Measurements from ENCODE around the gene OLIG3. TPM values are rescaled to one million over a fixed set of nuclear protein-coding genes. Genes with fewer than 3 reads are reported as not detected.

The OLIG3 gene
- polyA plus RNA-seq, 1 of the 3 experiments (the other 2 are of a cell fraction) = not detected

GRCh38 chr6:137489046-137490005, 4.9 kb downstream of the OLIG3 start:
- WGBS (ENCODE audit: low lambda C conversion rate) = 33% methylated on average over 29 of the region's 47 CpGs
- CTCF ChIA-PET = interaction anchor here (1.1 to 1.5 kb wide), 2 partner anchors 14 to 147 kb away, joined by 3 to 4 read pairs; no protein-coding TSS in a partner anchor

More at GRCh38 chr6:137489046-137490005, 4.9 kb downstream of the OLIG3 start:
- POLR2A ChIA-PET = no interaction called here
- peak; percentile 42 for DNase-seq
- peaks cover 53% of the 10 kb centered on the region; the same call in 1 of the 2 replicates for H3K27me3 ChIP-seq (ENCODE audit: insufficient read depth)
- H3K36me3 ChIP-seq (replicated peaks in 1 of 2; ENCODE audit: control insufficient read depth in 1 of 2, insufficient read depth in 2 of 2, low read length in 1 of 2) = no peaks in the 10 kb centered on the region
- TF ChIP-seq RFX5 (IDR thresholded peaks at IDR 0.05; ENCODE audit: low read length) (no peak), ZBTB33 (IDR thresholded peaks at IDR 0.05; ENCODE audit: borderline replicate concordance, low read depth) (no peak), SIN3A (IDR thresholded peaks at IDR 0.05; ENCODE audit: borderline replicate concordance, low read depth, low read length) (no peak), TCF12 (IDR thresholded peaks at IDR 0.05) (no peak), GATA2 (CRISPR knock-in tag; IDR thresholded peaks at IDR 0.05) (no peak), RAD21 (IDR thresholded peaks at IDR 0.05; ENCODE audit: low read length) (no peak), JUND (IDR thresholded peaks at IDR 0.05) (no peak), TEAD4 (IDR thresholded peaks at IDR 0.05; ENCODE audit: borderline replicate concordance, insufficient read depth) (no peak), RCOR1 (IDR thresholded peaks at IDR 0.05; ENCODE audit: low read length) (no peak), ELF1 (IDR thresholded peaks at IDR 0.05) (no peak), MAX (IDR thresholded peaks at IDR 0.05; ENCODE audit: low read depth) (no peak), PBX3 (IDR thresholded peaks at IDR 0.05) (no peak), FOSL2 (IDR thresholded peaks at IDR 0.05; ENCODE audit: borderline replicate concordance, low read depth) (no peak), CHD2 (IDR thresholded peaks at IDR 0.05; ENCODE audit: low read length, partially characterized antibody) (no peak), USF1 (IDR thresholded peaks at IDR 0.05; ENCODE audit: borderline replicate concordance, low read depth) (no peak), CTCF (IDR thresholded peaks at IDR 0.05) (no peak)
- no peak overlapping the region for H3K4me2 ChIP-seq
- no peaks in the 10 kb centered on the region for H3K79me2 ChIP-seq (ENCODE audit: insufficient read depth)
- H3K9ac ChIP-seq = no peak overlapping the region
- no peak overlapping the region for H2AFZ ChIP-seq (ENCODE audit: low read depth)
- no peaks in the 10 kb centered on the region; a peak in 1 of 4 replicates for H3K4me1 ChIP-seq (ENCODE audit: control insufficient read depth in 1 of 2, insufficient read depth in 2 of 2, low read depth in 1 of 2, low read length in 1 of 2)
- no peaks in the 10 kb centered on the region for H3K9me3 ChIP-seq
- H3K4me3 ChIP-seq (ENCODE audit: low read depth in 2 of 2, low read length in 1 of 2) = no peak overlapping the region
- H4K20me1 ChIP-seq (ENCODE audit: insufficient read depth) = no peaks in the 10 kb centered on the region
- no peaks in the 10 kb centered on the region for H3K9me2 ChIP-seq
- H3F3A ChIP-seq (replicated peaks; ENCODE audit: insufficient read depth) = no peaks in the 10 kb centered on the region
- H3K27ac ChIP-seq (ENCODE audit: low read depth in 2 of 2, low read length in 1 of 2) = no peak overlapping the region
